Body of pancreas (tissue), 4 donors: ENCODE results near the gene CPNE1.

ENCODE experiments used
- POLR2A ChIP-seq, 3 donors: fragments of 450-650 bp; IDR thresholded peaks; one replicate each; pipeline ENCODE4 v1.6.1; 2016; ENCODE audit warnings: antibody characterized with exemption in 3 of 3, mild to moderate bottlenecking in 2 of 3
- TF ChIP-seq, protein P1 (sequence below), 7 experiments: fragments of 450-650 bp in 4 of 7; fragments of 200-600 bp in 3 of 7; sonication (generic) in 3 of 7; IDR thresholded peaks; one replicate each; pipeline ENCODE4 v1.5.1; 2016 to 2019; ENCODE audit warnings: antibody characterized with exemption in 7 of 7

DNA sequence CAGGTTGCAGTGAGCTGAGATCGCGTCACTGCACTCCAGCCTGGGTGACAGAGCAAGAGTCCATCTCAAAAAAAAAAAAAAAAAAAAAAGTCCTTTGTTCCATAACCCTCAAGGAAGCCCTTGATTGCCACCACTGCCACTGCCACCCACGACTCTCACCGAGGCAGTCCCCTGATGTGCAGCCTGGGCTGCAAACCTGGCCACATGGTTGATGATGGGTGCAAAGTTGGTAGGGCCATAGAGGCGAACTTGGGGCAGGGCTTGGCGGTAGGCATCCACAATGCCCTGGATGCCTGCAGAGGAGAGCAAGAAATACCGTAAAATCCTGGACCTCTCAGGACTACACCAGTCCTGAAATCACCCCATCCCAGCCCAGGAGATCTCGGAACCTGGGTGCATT, 37.6 kb downstream of the CPNE1 start:
- TF ChIP-seq, protein P1, sequence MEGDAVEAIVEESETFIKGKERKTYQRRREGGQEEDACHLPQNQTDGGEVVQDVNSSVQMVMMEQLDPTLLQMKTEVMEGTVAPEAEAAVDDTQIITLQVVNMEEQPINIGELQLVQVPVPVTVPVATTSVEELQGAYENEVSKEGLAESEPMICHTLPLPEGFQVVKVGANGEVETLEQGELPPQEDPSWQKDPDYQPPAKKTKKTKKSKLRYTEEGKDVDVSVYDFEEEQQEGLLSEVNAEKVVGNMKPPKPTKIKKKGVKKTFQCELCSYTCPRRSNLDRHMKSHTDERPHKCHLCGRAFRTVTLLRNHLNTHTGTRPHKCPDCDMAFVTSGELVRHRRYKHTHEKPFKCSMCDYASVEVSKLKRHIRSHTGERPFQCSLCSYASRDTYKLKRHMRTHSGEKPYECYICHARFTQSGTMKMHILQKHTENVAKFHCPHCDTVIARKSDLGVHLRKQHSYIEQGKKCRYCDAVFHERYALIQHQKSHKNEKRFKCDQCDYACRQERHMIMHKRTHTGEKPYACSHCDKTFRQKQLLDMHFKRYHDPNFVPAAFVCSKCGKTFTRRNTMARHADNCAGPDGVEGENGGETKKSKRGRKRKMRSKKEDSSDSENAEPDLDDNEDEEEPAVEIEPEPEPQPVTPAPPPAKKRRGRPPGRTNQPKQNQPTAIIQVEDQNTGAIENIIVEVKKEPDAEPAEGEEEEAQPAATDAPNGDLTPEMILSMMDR (IDR thresholded peaks at IDR 0.05) = no peak
- no peak for TF ChIP-seq POLR2A (IDR thresholded peaks at IDR 0.05)
